ENCODE measurements around the gene PPY.
A peak's percentile ranks its signal among the peaks of the same experiment; 100 is the strongest.

Gene PPY

GRCh38 chr17:43952724-43953666, 10.7 kb upstream of the PPY start:
- TF ChIP-seq, protein P1, sequence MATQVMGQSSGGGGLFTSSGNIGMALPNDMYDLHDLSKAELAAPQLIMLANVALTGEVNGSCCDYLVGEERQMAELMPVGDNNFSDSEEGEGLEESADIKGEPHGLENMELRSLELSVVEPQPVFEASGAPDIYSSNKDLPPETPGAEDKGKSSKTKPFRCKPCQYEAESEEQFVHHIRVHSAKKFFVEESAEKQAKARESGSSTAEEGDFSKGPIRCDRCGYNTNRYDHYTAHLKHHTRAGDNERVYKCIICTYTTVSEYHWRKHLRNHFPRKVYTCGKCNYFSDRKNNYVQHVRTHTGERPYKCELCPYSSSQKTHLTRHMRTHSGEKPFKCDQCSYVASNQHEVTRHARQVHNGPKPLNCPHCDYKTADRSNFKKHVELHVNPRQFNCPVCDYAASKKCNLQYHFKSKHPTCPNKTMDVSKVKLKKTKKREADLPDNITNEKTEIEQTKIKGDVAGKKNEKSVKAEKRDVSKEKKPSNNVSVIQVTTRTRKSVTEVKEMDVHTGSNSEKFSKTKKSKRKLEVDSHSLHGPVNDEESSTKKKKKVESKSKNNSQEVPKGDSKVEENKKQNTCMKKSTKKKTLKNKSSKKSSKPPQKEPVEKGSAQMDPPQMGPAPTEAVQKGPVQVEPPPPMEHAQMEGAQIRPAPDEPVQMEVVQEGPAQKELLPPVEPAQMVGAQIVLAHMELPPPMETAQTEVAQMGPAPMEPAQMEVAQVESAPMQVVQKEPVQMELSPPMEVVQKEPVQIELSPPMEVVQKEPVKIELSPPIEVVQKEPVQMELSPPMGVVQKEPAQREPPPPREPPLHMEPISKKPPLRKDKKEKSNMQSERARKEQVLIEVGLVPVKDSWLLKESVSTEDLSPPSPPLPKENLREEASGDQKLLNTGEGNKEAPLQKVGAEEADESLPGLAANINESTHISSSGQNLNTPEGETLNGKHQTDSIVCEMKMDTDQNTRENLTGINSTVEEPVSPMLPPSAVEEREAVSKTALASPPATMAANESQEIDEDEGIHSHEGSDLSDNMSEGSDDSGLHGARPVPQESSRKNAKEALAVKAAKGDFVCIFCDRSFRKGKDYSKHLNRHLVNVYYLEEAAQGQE (IDR thresholded peaks at IDR 0.05; ENCODE audit: insufficient read depth in 1 of 2, low read depth in 2 of 2, low read length in 2 of 2) = no peak
- no peak for TF ChIP-seq POLR2AphosphoS5 (IDR thresholded peaks at IDR 0.05; ENCODE audit: low read depth, low read length)
- TF ChIP-seq TAF1 (IDR thresholded peaks at IDR 0.05; ENCODE audit: borderline replicate concordance, insufficient read depth, low read length) = no peak
- TF ChIP-seq FOXP2 (optimal IDR thresholded peaks at IDR 0.05; ENCODE audit: borderline replicate concordance, extremely low read depth, extremely low read length, insufficient read depth) = no peak

GRCh38 chr17:43952351-43952723, 10.1 kb upstream of the PPY start:
- TF ChIP-seq, protein P1 (IDR thresholded peaks at IDR 0.05; ENCODE audit: insufficient read depth in 1 of 2, low read depth in 2 of 2, low read length in 2 of 2) = peak; percentile 71 to 88; a peak in 3 of 4 replicates
- TF ChIP-seq FOXP2 (optimal IDR thresholded peaks at IDR 0.05; ENCODE audit: borderline replicate concordance, extremely low read depth, extremely low read length, insufficient read depth) = no peak
- TF ChIP-seq SIN3A (IDR thresholded peaks at IDR 0.05; ENCODE audit: borderline replicate concordance, insufficient read depth, low read length) = no peak

DNA sequence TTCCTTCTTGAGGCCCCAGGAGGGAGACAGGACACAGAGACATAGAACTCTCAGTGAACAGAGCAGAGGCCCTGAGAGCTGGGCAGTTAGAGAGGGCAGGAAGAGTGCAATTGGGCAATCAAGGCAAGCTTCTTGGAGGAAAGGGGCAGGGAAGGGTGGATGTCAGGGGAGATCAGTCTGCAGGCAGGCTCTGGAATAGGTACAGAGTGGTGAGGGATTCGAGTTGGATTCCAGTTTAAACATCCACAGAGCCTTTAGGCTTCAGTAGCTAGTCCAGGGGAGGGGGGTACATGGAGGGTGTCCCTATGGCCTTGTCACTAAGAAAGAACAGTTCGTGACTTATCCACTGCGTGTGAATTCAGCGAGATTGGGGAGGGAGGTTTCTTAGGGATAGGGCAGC, 9.5 kb upstream of the PPY start:
- TF ChIP-seq, protein P1 (IDR thresholded peaks at IDR 0.05; ENCODE audit: insufficient read depth in 1 of 2, low read depth in 2 of 2, low read length in 2 of 2) = no peak
- TF ChIP-seq SIN3A (IDR thresholded peaks at IDR 0.05; ENCODE audit: borderline replicate concordance, insufficient read depth, low read length) (no peak), POLR2AphosphoS5 (IDR thresholded peaks at IDR 0.05; ENCODE audit: low read depth, low read length) (no peak), TAF1 (IDR thresholded peaks at IDR 0.05; ENCODE audit: borderline replicate concordance, insufficient read depth, low read length) (no peak), FOXP2 (optimal IDR thresholded peaks at IDR 0.05; ENCODE audit: borderline replicate concordance, extremely low read depth, extremely low read length, insufficient read depth) (no peak)

GRCh38 chr17:43950554-43950953, 8.3 kb upstream of the PPY start:
- TF ChIP-seq TAF1 (IDR thresholded peaks at IDR 0.05; ENCODE audit: borderline replicate concordance, insufficient read depth, low read length) (no peak), POLR2AphosphoS5 (IDR thresholded peaks at IDR 0.05; ENCODE audit: low read depth, low read length) (no peak), FOXP2 (optimal IDR thresholded peaks at IDR 0.05; ENCODE audit: borderline replicate concordance, extremely low read depth, extremely low read length, insufficient read depth) (no peak), SIN3A (IDR thresholded peaks at IDR 0.05; ENCODE audit: borderline replicate concordance, insufficient read depth, low read length) (no peak)
- TF ChIP-seq, protein P1 (IDR thresholded peaks at IDR 0.05; ENCODE audit: insufficient read depth in 1 of 2, low read depth in 2 of 2, low read length in 2 of 2) = no peak
